ENCODE measurements around the gene TMEM129.

DNA sequence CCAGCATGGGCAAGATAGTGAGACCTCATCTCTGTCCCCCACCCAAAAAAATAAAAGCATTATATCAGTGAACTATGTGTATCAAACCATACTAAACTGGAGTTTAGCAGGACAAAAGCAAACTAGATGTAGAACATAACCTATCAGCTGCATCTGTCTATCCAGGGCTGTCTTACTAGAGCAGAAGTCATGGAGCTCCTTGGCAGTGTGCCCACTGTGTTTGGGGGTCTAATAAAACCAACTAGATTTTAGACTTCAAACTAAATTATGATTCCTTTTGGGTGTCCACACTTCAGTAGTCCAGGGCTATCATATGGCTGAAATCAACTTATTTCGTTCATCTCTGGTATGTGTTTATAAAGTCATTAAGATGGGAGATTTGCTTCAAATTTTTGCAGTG, 17.3 kb downstream of the TMEM129 start:
- TF ChIP-seq, protein P1, sequence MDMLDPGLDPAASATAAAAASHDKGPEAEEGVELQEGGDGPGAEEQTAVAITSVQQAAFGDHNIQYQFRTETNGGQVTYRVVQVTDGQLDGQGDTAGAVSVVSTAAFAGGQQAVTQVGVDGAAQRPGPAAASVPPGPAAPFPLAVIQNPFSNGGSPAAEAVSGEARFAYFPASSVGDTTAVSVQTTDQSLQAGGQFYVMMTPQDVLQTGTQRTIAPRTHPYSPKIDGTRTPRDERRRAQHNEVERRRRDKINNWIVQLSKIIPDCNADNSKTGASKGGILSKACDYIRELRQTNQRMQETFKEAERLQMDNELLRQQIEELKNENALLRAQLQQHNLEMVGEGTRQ (CRISPR knock-in tag; IDR thresholded peaks at IDR 0.05), result no peak
- TF ChIP-seq NFE2L1 (CRISPR knock-in tag; IDR thresholded peaks at IDR 0.05) (no peak), CREM (CRISPR knock-in tag; IDR thresholded peaks at IDR 0.05) (no peak), ZNF232 (CRISPR knock-in tag; IDR thresholded peaks at IDR 0.05) (no peak), ZNF121 (CRISPR knock-in tag; IDR thresholded peaks at IDR 0.05) (no peak), CREB1 (CRISPR knock-in tag; IDR thresholded peaks at IDR 0.05) (no peak), SMAD3 (CRISPR knock-in tag; IDR thresholded peaks at IDR 0.05; ENCODE audit: borderline replicate concordance) (no peak)
- TF ChIP-seq, protein P2, sequence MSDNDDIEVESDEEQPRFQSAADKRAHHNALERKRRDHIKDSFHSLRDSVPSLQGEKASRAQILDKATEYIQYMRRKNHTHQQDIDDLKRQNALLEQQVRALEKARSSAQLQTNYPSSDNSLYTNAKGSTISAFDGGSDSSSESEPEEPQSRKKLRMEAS (CRISPR knock-in tag; IDR thresholded peaks at IDR 0.05), result no peak
- TF ChIP-seq, protein P3, sequence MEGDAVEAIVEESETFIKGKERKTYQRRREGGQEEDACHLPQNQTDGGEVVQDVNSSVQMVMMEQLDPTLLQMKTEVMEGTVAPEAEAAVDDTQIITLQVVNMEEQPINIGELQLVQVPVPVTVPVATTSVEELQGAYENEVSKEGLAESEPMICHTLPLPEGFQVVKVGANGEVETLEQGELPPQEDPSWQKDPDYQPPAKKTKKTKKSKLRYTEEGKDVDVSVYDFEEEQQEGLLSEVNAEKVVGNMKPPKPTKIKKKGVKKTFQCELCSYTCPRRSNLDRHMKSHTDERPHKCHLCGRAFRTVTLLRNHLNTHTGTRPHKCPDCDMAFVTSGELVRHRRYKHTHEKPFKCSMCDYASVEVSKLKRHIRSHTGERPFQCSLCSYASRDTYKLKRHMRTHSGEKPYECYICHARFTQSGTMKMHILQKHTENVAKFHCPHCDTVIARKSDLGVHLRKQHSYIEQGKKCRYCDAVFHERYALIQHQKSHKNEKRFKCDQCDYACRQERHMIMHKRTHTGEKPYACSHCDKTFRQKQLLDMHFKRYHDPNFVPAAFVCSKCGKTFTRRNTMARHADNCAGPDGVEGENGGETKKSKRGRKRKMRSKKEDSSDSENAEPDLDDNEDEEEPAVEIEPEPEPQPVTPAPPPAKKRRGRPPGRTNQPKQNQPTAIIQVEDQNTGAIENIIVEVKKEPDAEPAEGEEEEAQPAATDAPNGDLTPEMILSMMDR (IDR thresholded peaks at IDR 0.05), result no peak
- TF ChIP-seq, protein P4, sequence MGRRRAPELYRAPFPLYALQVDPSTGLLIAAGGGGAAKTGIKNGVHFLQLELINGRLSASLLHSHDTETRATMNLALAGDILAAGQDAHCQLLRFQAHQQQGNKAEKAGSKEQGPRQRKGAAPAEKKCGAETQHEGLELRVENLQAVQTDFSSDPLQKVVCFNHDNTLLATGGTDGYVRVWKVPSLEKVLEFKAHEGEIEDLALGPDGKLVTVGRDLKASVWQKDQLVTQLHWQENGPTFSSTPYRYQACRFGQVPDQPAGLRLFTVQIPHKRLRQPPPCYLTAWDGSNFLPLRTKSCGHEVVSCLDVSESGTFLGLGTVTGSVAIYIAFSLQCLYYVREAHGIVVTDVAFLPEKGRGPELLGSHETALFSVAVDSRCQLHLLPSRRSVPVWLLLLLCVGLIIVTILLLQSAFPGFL (CRISPR knock-in tag; IDR thresholded peaks at IDR 0.05; ENCODE audit: borderline replicate concordance), result no peak
- TF ChIP-seq, protein P5, sequence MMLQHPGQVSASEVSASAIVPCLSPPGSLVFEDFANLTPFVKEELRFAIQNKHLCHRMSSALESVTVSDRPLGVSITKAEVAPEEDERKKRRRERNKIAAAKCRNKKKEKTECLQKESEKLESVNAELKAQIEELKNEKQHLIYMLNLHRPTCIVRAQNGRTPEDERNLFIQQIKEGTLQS (CRISPR knock-in tag; conservative IDR thresholded peaks at IDR 0.05), result no peak
